ENCODE measurements around the gene TMEM154. TPM values are rescaled to one million over a fixed set of nuclear protein-coding genes. Genes with fewer than 3 reads are reported as not detected.

Gene TMEM154
- total RNA-seq, 1 experiment from 2014 or later, result 3.6 TPM

DNA sequence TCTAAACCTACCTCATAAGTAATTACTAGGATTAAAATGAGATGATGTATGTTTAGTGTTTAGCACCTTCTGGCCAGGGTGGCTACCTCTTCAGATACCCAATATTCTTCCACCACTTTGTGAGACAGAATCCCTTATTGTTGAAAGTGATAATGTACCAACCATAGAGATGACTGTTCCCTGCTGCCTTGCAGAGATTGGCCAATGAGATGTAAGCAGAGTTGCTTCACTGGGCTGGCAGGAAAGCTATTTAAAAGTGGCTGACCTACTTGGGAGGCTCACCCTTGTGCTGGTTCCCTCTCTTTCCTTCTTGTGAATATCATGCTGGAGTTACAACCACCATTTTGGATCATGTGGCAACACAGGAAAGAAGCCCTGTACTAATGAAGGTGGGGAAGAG, 58.9 kb downstream of the TMEM154 start:
- no peak overlapping the region for H3K4me2 ChIP-seq (ENCODE audit: low read length)
- no peak for ATAC-seq
- TF ChIP-seq EZH2 (IDR thresholded peaks at IDR 0.05; ENCODE audit: low read length, unreplicated experiment), result no peak
- TF ChIP-seq CTCF (conservative IDR thresholded peaks at IDR 0.05; ENCODE audit: low read depth, low read length), result no peak
- TF ChIP-seq EZH2phosphoT487 (IDR thresholded peaks at IDR 0.05; ENCODE audit: borderline replicate concordance, low read length), result no peak
- H3K9me3 ChIP-seq (ENCODE audit: low read length), result no peaks in the 10 kb centered on the region
- H3K27ac ChIP-seq (ENCODE audit: low read length), result no peak overlapping the region
- no peaks in the 10 kb centered on the region for H3F3A ChIP-seq (ENCODE audit: low read length, unreplicated experiment)
- no peak overlapping the region for H3K4me3 ChIP-seq (ENCODE audit: low read length)
- no peaks in the 10 kb centered on the region for H3K79me2 ChIP-seq (ENCODE audit: low read length)
- DNase-seq, result no peak
- ChIA-PET POLR2A (ENCODE audit: unreplicated experiment) (no interaction called here), CTCF (no interaction called here)
- no peak overlapping the region for H2AFZ ChIP-seq (ENCODE audit: low read length)
- H3K9me2 ChIP-seq (replicated peaks; ENCODE audit: low read length), result no peaks in the 10 kb centered on the region
- no peaks in the 10 kb centered on the region for H4K20me1 ChIP-seq (ENCODE audit: low read length)
- no TSS peak for BruUV-seq (replicated peaks)
- peaks cover 14% of the 10 kb centered on the region for H3K4me1 ChIP-seq (ENCODE audit: insufficient read depth, low read length)
- no peaks in the 10 kb centered on the region for H3K27me3 ChIP-seq (ENCODE audit: low read length)
- H3K36me3 ChIP-seq (ENCODE audit: low read depth, low read length), result no peaks in the 10 kb centered on the region
- intact Hi-C loops (cut with micrococcal nuclease), result no loop called here
- no peak overlapping the region for H3K9ac ChIP-seq (ENCODE audit: low read length)

- Histone ChIP-seq H3K4me3 (ENCODE audit: low read length) (no peak overlapping the region), H3K27ac (ENCODE audit: low read length) (no peak overlapping the region), H3K79me2 (ENCODE audit: low read length) (no peaks in the 10 kb centered on the region), H2AFZ (ENCODE audit: low read length) (no peak overlapping the region), H3K9me3 (ENCODE audit: low read length) (no peaks in the 10 kb centered on the region), H3K4me2 (ENCODE audit: low read length) (no peak overlapping the region), H3F3A (ENCODE audit: low read length, unreplicated experiment) (no peaks in the 10 kb centered on the region), H3K9ac (ENCODE audit: low read length) (no peak overlapping the region), H3K4me1 (ENCODE audit: insufficient read depth, low read length) (peaks cover 14% of the 10 kb centered on the region), H4K20me1 (ENCODE audit: low read length) (no peaks in the 10 kb centered on the region), H3K27me3 (ENCODE audit: low read length) (no peaks in the 10 kb centered on the region), H3K36me3 (ENCODE audit: low read depth, low read length) (no peaks in the 10 kb centered on the region), H3K9me2 (replicated peaks; ENCODE audit: low read length) (no peaks in the 10 kb centered on the region)
- ChIA-PET POLR2A (ENCODE audit: unreplicated experiment) (no interaction called here), CTCF (no interaction called here)
- BruUV-seq (replicated peaks), result no TSS peak
- intact Hi-C loops (cut with micrococcal nuclease), result no loop called here
- no peak for DNase-seq
- no peak for ATAC-seq
- TF ChIP-seq EZH2phosphoT487 (IDR thresholded peaks at IDR 0.05; ENCODE audit: borderline replicate concordance, low read length), result no peak
- TF ChIP-seq CTCF (conservative IDR thresholded peaks at IDR 0.05; ENCODE audit: low read depth, low read length), result no peak
- TF ChIP-seq EZH2 (IDR thresholded peaks at IDR 0.05; ENCODE audit: low read length, unreplicated experiment), result no peak
Observed at GRCh38 chr4:152620218-152620617, 59.6 kb downstream of the TMEM154 start.

GRCh38 chr4:152619556-152619955, 60.2 kb downstream of the TMEM154 start:
- no peak for TF ChIP-seq EZH2 (IDR thresholded peaks at IDR 0.05; ENCODE audit: low read length, unreplicated experiment)
- no peak for TF ChIP-seq EZH2phosphoT487 (IDR thresholded peaks at IDR 0.05; ENCODE audit: borderline replicate concordance, low read length)
- TF ChIP-seq CTCF (conservative IDR thresholded peaks at IDR 0.05; ENCODE audit: low read depth, low read length), result no peak
- Histone ChIP-seq H3K4me3 (ENCODE audit: low read length) (no peak overlapping the region), H3F3A (ENCODE audit: low read length, unreplicated experiment) (no peaks in the 10 kb centered on the region), H3K9me2 (replicated peaks; ENCODE audit: low read length) (no peaks in the 10 kb centered on the region), H3K9me3 (ENCODE audit: low read length) (no peaks in the 10 kb centered on the region), H4K20me1 (ENCODE audit: low read length) (no peaks in the 10 kb centered on the region), H3K4me1 (ENCODE audit: insufficient read depth, low read length) (peaks cover 14% of the 10 kb centered on the region), H3K79me2 (ENCODE audit: low read length) (no peaks in the 10 kb centered on the region), H3K4me2 (ENCODE audit: low read length) (no peak overlapping the region), H3K9ac (ENCODE audit: low read length) (no peak overlapping the region), H2AFZ (ENCODE audit: low read length) (no peak overlapping the region), H3K36me3 (ENCODE audit: low read depth, low read length) (no peaks in the 10 kb centered on the region), H3K27ac (ENCODE audit: low read length) (no peak overlapping the region), H3K27me3 (ENCODE audit: low read length) (no peaks in the 10 kb centered on the region)
- ATAC-seq, result no peak
- BruUV-seq (replicated peaks), result no TSS peak
- ChIA-PET POLR2A (ENCODE audit: unreplicated experiment) (no interaction called here), CTCF (no interaction called here)
- intact Hi-C loops (cut with micrococcal nuclease), result no loop called here
- no peak for DNase-seq

Data from PC-3 (cell line).